ENCODE data around the gene EGFLAM. TPM values are rescaled to one million over a fixed set of nuclear protein-coding genes. Genes with fewer than 3 reads are reported as not detected.

EGFLAM gene
- total RNA-seq, 1 experiment from 2014 or later, result 1.1 TPM

DNA sequence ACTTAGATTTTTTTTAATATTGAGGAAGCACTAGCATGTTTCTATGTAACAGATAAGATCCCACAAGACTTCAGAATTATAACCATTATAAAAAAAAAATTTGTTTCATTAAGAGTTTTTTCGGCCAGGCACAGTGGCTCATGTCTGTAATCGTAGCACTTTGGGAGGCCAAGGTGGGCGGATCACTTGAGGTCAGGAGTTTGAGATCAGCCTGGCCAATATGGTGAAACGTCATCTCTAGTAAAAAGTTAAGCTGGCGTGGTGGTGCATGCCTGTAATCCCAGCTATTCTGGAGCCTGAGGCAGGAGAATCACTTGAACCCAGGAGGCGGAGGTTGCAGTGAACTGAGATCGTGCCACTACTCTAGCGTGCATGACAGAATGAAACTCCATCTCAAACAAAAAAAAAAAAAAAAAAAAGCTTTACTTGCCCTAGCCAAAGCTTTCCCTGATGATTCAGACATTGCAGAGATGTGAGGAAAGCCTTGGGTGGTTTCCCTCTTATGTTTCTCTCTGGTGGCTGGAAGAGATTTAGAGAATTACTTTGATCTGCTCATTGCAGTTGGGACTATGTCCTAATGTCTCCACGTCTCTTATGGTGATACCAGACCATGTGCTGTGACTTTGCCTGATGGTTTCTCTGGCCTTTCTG, 65.4 kb downstream of the EGFLAM start:
- peaks cover 23% of the 10 kb centered on the region for H3K9me3 Mint-ChIP-seq
- TF ChIP-seq, protein P1, sequence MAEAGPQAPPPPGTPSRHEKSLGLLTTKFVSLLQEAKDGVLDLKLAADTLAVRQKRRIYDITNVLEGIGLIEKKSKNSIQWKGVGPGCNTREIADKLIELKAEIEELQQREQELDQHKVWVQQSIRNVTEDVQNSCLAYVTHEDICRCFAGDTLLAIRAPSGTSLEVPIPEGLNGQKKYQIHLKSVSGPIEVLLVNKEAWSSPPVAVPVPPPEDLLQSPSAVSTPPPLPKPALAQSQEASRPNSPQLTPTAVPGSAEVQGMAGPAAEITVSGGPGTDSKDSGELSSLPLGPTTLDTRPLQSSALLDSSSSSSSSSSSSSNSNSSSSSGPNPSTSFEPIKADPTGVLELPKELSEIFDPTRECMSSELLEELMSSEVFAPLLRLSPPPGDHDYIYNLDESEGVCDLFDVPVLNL (CRISPR knock-in tag; IDR thresholded peaks at IDR 0.05; ENCODE audit: borderline replicate concordance, low read depth), result no peak
- TF ChIP-seq, protein P2, sequence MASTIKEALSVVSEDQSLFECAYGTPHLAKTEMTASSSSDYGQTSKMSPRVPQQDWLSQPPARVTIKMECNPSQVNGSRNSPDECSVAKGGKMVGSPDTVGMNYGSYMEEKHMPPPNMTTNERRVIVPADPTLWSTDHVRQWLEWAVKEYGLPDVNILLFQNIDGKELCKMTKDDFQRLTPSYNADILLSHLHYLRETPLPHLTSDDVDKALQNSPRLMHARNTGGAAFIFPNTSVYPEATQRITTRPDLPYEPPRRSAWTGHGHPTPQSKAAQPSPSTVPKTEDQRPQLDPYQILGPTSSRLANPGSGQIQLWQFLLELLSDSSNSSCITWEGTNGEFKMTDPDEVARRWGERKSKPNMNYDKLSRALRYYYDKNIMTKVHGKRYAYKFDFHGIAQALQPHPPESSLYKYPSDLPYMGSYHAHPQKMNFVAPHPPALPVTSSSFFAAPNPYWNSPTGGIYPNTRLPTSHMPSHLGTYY (CRISPR knock-in tag; IDR thresholded peaks at IDR 0.05), result no peak
- TF ChIP-seq FOXK1 (CRISPR knock-in tag; IDR thresholded peaks at IDR 0.05) (no peak), ZNF396 (CRISPR knock-in tag; IDR thresholded peaks at IDR 0.05; ENCODE audit: borderline replicate concordance) (no peak), KAT7 (CRISPR knock-in tag; IDR thresholded peaks at IDR 0.05; ENCODE audit: borderline replicate concordance) (no peak)
- TF ChIP-seq, protein P3, sequence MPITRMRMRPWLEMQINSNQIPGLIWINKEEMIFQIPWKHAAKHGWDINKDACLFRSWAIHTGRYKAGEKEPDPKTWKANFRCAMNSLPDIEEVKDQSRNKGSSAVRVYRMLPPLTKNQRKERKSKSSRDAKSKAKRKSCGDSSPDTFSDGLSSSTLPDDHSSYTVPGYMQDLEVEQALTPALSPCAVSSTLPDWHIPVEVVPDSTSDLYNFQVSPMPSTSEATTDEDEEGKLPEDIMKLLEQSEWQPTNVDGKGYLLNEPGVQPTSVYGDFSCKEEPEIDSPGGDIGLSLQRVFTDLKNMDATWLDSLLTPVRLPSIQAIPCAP (CRISPR knock-in tag; IDR thresholded peaks at IDR 0.05), result no peak
- TF ChIP-seq, protein P4, sequence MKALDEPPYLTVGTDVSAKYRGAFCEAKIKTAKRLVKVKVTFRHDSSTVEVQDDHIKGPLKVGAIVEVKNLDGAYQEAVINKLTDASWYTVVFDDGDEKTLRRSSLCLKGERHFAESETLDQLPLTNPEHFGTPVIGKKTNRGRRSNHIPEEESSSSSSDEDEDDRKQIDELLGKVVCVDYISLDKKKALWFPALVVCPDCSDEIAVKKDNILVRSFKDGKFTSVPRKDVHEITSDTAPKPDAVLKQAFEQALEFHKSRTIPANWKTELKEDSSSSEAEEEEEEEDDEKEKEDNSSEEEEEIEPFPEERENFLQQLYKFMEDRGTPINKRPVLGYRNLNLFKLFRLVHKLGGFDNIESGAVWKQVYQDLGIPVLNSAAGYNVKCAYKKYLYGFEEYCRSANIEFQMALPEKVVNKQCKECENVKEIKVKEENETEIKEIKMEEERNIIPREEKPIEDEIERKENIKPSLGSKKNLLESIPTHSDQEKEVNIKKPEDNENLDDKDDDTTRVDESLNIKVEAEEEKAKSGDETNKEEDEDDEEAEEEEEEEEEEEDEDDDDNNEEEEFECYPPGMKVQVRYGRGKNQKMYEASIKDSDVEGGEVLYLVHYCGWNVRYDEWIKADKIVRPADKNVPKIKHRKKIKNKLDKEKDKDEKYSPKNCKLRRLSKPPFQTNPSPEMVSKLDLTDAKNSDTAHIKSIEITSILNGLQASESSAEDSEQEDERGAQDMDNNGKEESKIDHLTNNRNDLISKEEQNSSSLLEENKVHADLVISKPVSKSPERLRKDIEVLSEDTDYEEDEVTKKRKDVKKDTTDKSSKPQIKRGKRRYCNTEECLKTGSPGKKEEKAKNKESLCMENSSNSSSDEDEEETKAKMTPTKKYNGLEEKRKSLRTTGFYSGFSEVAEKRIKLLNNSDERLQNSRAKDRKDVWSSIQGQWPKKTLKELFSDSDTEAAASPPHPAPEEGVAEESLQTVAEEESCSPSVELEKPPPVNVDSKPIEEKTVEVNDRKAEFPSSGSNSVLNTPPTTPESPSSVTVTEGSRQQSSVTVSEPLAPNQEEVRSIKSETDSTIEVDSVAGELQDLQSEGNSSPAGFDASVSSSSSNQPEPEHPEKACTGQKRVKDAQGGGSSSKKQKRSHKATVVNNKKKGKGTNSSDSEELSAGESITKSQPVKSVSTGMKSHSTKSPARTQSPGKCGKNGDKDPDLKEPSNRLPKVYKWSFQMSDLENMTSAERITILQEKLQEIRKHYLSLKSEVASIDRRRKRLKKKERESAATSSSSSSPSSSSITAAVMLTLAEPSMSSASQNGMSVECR (CRISPR knock-in tag; IDR thresholded peaks at IDR 0.05; ENCODE audit: borderline replicate concordance), result no peak
- TF ChIP-seq, protein P5, sequence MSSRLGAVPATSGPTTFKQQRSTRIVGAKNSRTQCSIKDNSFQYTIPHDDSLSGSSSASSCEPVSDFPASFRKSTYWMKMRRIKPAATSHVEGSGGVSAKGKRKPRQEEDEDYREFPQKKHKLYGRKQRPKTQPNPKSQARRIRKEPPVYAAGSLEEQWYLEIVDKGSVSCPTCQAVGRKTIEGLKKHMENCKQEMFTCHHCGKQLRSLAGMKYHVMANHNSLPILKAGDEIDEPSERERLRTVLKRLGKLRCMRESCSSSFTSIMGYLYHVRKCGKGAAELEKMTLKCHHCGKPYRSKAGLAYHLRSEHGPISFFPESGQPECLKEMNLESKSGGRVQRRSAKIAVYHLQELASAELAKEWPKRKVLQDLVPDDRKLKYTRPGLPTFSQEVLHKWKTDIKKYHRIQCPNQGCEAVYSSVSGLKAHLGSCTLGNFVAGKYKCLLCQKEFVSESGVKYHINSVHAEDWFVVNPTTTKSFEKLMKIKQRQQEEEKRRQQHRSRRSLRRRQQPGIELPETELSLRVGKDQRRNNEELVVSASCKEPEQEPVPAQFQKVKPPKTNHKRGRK (CRISPR knock-in tag; IDR thresholded peaks at IDR 0.05; ENCODE audit: borderline replicate concordance), result no peak
- POLR2A ChIA-PET, result no interaction called here
- H3K4me1 Mint-ChIP-seq, result no peaks in the 10 kb centered on the region
- H3K27me3 Mint-ChIP-seq (ENCODE audit: low read depth), result no peaks in the 10 kb centered on the region
- DNase-seq (ENCODE audit: low spot score) (no peak), ATAC-seq (no peak)
- H3K27ac Mint-ChIP-seq, result no peak overlapping the region
- CTCF ChIA-PET, result no interaction called here
- H3K36me3 Mint-ChIP-seq, result peaks cover 5% of the 10 kb centered on the region; the same call in 1 of the 2 replicates
- no peak overlapping the region for H3K4me3 Mint-ChIP-seq

DNA sequence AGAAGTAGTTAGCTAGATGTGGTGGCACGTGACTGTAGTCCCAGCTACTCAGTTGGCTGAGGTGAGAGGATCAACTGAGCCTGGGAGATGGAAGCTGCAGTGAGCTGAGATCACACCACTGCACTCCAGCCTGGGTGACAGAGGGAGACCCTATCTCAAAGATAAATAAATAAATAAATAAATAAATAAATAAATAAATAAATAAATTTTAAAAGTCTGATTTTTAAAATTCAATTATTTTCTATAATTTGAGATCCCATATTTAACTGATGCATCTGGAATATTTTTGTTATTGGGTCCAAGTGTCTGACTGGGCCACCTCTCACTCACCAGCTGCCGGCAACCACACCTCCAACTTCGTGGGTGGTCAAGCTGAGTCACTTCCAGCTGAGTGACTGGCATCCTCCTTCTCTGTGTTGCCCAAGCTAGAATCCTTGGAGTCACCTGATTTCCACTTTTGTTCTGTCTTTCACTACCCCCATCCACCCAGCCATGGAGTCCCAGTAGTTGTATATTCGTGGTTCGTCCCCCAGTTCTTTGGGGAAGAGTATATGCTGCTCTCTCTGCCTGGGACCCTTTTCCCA, 70.9 kb downstream of the EGFLAM start:
- no peak for DNase-seq (ENCODE audit: low spot score)

More for the DNA sequence above, 70.9 kb downstream of the EGFLAM start:
- H3K36me3 Mint-ChIP-seq, result peaks cover 15% of the 10 kb centered on the region
- no peaks in the 10 kb centered on the region for H3K27me3 Mint-ChIP-seq (ENCODE audit: low read depth)
- no peak for ATAC-seq
- no peak overlapping the region for H3K4me3 Mint-ChIP-seq
- no peak overlapping the region for H3K27ac Mint-ChIP-seq
- peak; percentile 68; the same call in 1 of the 2 replicates for TF ChIP-seq HMGA2 (CRISPR knock-in tag; IDR thresholded peaks at IDR 0.05)
- TF ChIP-seq, protein P6, sequence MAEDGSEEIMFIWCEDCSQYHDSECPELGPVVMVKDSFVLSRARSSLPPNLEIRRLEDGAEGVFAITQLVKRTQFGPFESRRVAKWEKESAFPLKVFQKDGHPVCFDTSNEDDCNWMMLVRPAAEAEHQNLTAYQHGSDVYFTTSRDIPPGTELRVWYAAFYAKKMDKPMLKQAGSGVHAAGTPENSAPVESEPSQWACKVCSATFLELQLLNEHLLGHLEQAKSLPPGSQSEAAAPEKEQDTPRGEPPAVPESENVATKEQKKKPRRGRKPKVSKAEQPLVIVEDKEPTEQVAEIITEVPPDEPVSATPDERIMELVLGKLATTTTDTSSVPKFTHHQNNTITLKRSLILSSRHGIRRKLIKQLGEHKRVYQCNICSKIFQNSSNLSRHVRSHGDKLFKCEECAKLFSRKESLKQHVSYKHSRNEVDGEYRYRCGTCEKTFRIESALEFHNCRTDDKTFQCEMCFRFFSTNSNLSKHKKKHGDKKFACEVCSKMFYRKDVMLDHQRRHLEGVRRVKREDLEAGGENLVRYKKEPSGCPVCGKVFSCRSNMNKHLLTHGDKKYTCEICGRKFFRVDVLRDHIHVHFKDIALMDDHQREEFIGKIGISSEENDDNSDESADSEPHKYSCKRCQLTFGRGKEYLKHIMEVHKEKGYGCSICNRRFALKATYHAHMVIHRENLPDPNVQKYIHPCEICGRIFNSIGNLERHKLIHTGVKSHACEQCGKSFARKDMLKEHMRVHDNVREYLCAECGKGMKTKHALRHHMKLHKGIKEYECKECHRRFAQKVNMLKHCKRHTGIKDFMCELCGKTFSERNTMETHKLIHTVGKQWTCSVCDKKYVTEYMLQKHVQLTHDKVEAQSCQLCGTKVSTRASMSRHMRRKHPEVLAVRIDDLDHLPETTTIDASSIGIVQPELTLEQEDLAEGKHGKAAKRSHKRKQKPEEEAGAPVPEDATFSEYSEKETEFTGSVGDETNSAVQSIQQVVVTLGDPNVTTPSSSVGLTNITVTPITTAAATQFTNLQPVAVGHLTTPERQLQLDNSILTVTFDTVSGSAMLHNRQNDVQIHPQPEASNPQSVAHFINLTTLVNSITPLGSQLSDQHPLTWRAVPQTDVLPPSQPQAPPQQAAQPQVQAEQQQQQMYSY (CRISPR knock-in tag; IDR thresholded peaks at IDR 0.05), result no peak
- peaks cover 22% of the 10 kb centered on the region for H3K9me3 Mint-ChIP-seq
- peaks cover 5% of the 10 kb centered on the region for H3K4me1 Mint-ChIP-seq
- ChIA-PET CTCF (interaction anchor here (0.9 kb wide), 1 partner anchor 63 kb away, joined by 3 read pairs; no protein-coding TSS in a partner anchor), POLR2A (no interaction called here)
